Medulla oblongata (tissue), 1 donor: Measurements from ENCODE around the gene IGF2R.

ENCODE experiments used
- DNase-seq: peaks from one replicate; pipeline ENCODE4 v3.0.0-alpha.2; 2015; ENCODE audit errors: extremely low spot score

IGF2R gene

GRCh38 chr6:160049346-160049745, 80.5 kb downstream of the IGF2R start:
- no peak for DNase-seq

GRCh38 chr6:160050022-160050421, 81.1 kb downstream of the IGF2R start:
- no peak for DNase-seq

- no peak for DNase-seq
Measured at GRCh38 chr6:160051390-160051789, 82.5 kb downstream of the IGF2R start.

- DNase-seq, result no peak
Measured at GRCh38 chr6:160054271-160054670, 85.4 kb downstream of the IGF2R start.

- no peak for DNase-seq
Measured at GRCh38 chr6:160054913-160055312, 86.0 kb downstream of the IGF2R start.

GRCh38 chr6:160055378-160055777, 86.5 kb downstream of the IGF2R start:
- DNase-seq, result no peak

- no peak for DNase-seq
Measured at GRCh38 chr6:160055813-160056212, 86.9 kb downstream of the IGF2R start.

GRCh38 chr6:160057080-160057479, 88.2 kb downstream of the IGF2R start:
- DNase-seq, result no peak

GRCh38 chr6:160058603-160059215, 89.8 kb downstream of the IGF2R start:
- DNase-seq, result no peak

- no peak for DNase-seq
Measured at GRCh38 chr6:160060221-160060620, 91.3 kb downstream of the IGF2R start.

- no peak for DNase-seq
Measured at GRCh38 chr6:160060920-160061447, 92.1 kb downstream of the IGF2R start.

- no peak for DNase-seq
Measured at GRCh38 chr6:160063771-160064413, 95.0 kb downstream of the IGF2R start.

GRCh38 chr6:160065200-160065599, 96.3 kb downstream of the IGF2R start:
- DNase-seq, result no peak

- DNase-seq, result no peak
Measured at GRCh38 chr6:160067564-160067963, 98.7 kb downstream of the IGF2R start.

GRCh38 chr6:160068346-160068745, 99.5 kb downstream of the IGF2R start:
- no peak for DNase-seq

- no peak for DNase-seq
Measured at GRCh38 chr6:160069050-160069454, 100.2 kb downstream of the IGF2R start.

- no peak for DNase-seq
Measured at GRCh38 chr6:160069459-160069858, 100.6 kb downstream of the IGF2R start.

GRCh38 chr6:160070427-160070826, 101.5 kb downstream of the IGF2R start:
- DNase-seq, result no peak

GRCh38 chr6:160070831-160071230, 101.9 kb downstream of the IGF2R start:
- DNase-seq, result no peak

GRCh38 chr6:160071805-160072690, 103.2 kb downstream of the IGF2R start:
- no peak for DNase-seq

- DNase-seq, result no peak
Measured at GRCh38 chr6:160073272-160073671, 104.4 kb downstream of the IGF2R start.

- DNase-seq, result no peak
Measured at GRCh38 chr6:160076009-160076408, 107.1 kb downstream of the IGF2R start.
